ENCODE results near the gene ALK.

- no peak for TF ChIP-seq GATA2 (IDR thresholded peaks at IDR 0.05; ENCODE audit: low read depth, low read length)
- no peak for TF ChIP-seq GATA3 (IDR thresholded peaks at IDR 0.05; ENCODE audit: low read depth, low read length)
These were observed 391.1 kb downstream of the ALK start for GRCh38 chr2:29530281-29530680.
